Measurements from ENCODE around the gene ZNF346.

Gene ZNF346

GRCh38 chr5:177098470-177099141, 76.1 kb downstream of the ZNF346 start:
- no peak for TF ChIP-seq CTCF (IDR thresholded peaks at IDR 0.05; ENCODE audit: poor library complexity, severe bottlenecking)
- no peaks in the 10 kb centered on the region for H3K4me1 ChIP-seq (ENCODE audit: insufficient read depth, poor library complexity, severe bottlenecking)
- peak; percentile 14; the same call in 2 of the 3 replicates for ATAC-seq (ENCODE audit: low read depth)
- H3K27me3 ChIP-seq (ENCODE audit: insufficient read depth, poor library complexity, severe bottlenecking): no peaks in the 10 kb centered on the region
- H3K4me3 ChIP-seq (ENCODE audit: severe bottlenecking): no peak overlapping the region
- H3K36me3 ChIP-seq (ENCODE audit: low read depth): no peaks in the 10 kb centered on the region
- no peak for DNase-seq (ENCODE audit: low spot score)
- no peaks in the 10 kb centered on the region for H3K9me3 ChIP-seq (ENCODE audit: severe bottlenecking)
- no peak overlapping the region for H3K27ac ChIP-seq (ENCODE audit: poor library complexity, severe bottlenecking)

- H3K27ac ChIP-seq (ENCODE audit: poor library complexity, severe bottlenecking): no peak overlapping the region
- H3K4me3 ChIP-seq (ENCODE audit: severe bottlenecking): no peak overlapping the region
- H3K4me1 ChIP-seq (ENCODE audit: insufficient read depth, poor library complexity, severe bottlenecking): no peaks in the 10 kb centered on the region
- DNase-seq (ENCODE audit: low spot score) (no peak), ATAC-seq (ENCODE audit: low read depth) (no peak)
- no peaks in the 10 kb centered on the region for H3K9me3 ChIP-seq (ENCODE audit: severe bottlenecking)
- no peaks in the 10 kb centered on the region for H3K36me3 ChIP-seq (ENCODE audit: low read depth)
- H3K27me3 ChIP-seq (ENCODE audit: insufficient read depth, poor library complexity, severe bottlenecking): no peaks in the 10 kb centered on the region
- no peak for TF ChIP-seq CTCF (IDR thresholded peaks at IDR 0.05; ENCODE audit: poor library complexity, severe bottlenecking)
Observed at GRCh38 chr5:177099422-177100093, 77.1 kb downstream of the ZNF346 start.

- TF ChIP-seq CTCF (IDR thresholded peaks at IDR 0.05; ENCODE audit: poor library complexity, severe bottlenecking): no peak
Observed at GRCh38 chr5:177100714-177101121, 78.2 kb downstream of the ZNF346 start.

GRCh38 chr5:177103523-177104253, 81.2 kb downstream of the ZNF346 start:
- no peak for ATAC-seq (ENCODE audit: low read depth)
- no peak for TF ChIP-seq CTCF (IDR thresholded peaks at IDR 0.05; ENCODE audit: poor library complexity, severe bottlenecking)
- H3K27ac ChIP-seq (ENCODE audit: poor library complexity, severe bottlenecking): no peak overlapping the region
- H3K9me3 ChIP-seq (ENCODE audit: severe bottlenecking): no peaks in the 10 kb centered on the region
- no peak for DNase-seq (ENCODE audit: low spot score)
- H3K4me1 ChIP-seq (ENCODE audit: insufficient read depth, poor library complexity, severe bottlenecking): no peaks in the 10 kb centered on the region
- H3K27me3 ChIP-seq (ENCODE audit: insufficient read depth, poor library complexity, severe bottlenecking): no peaks in the 10 kb centered on the region
- H3K4me3 ChIP-seq (ENCODE audit: severe bottlenecking): no peak overlapping the region
- no peaks in the 10 kb centered on the region for H3K36me3 ChIP-seq (ENCODE audit: low read depth)

More at GRCh38 chr5:177100714-177101121, 78.2 kb downstream of the ZNF346 start:
- ATAC-seq (ENCODE audit: low read depth) (no peak), DNase-seq (ENCODE audit: low spot score) (no peak)
- Histone ChIP-seq H3K9me3 (ENCODE audit: severe bottlenecking) (no peaks in the 10 kb centered on the region), H3K36me3 (ENCODE audit: low read depth) (no peaks in the 10 kb centered on the region), H3K4me1 (ENCODE audit: insufficient read depth, poor library complexity, severe bottlenecking) (no peaks in the 10 kb centered on the region), H3K4me3 (ENCODE audit: severe bottlenecking) (no peak overlapping the region), H3K27ac (ENCODE audit: poor library complexity, severe bottlenecking) (no peak overlapping the region), H3K27me3 (ENCODE audit: insufficient read depth, poor library complexity, severe bottlenecking) (no peaks in the 10 kb centered on the region)

Measured in RWPE2 (cell line).